Suprapubic skin (tissue), 4 donors: Measurements from ENCODE around the gene RGL2. TPM values are rescaled to one million over a fixed set of nuclear protein-coding genes. Genes with fewer than 3 reads are reported as not detected.

ENCODE experiments used
- DNase-seq, 2 donors: peaks; one replicate each; pipeline ENCODE4 v3.0.0-alpha.2; 2019; ENCODE audit warnings: low spot score in 2 of 2
- H3K27ac ChIP-seq: fragments of 200-600 bp; sonication (generic); one replicate; pipeline ENCODE4 v1.5.1; 2019
- H3K27me3 ChIP-seq: fragments of 200-600 bp; sonication (generic); one replicate; pipeline ENCODE4 v1.5.1; 2019
- H3K36me3 ChIP-seq: fragments of 200-600 bp; sonication (generic); one replicate; pipeline ENCODE4 v1.5.1; 2019
- H3K4me1 ChIP-seq: fragments of 200-600 bp; sonication (generic); one replicate; pipeline ENCODE4 v1.5.1; 2019
- H3K4me3 ChIP-seq: fragments of 200-600 bp; sonication (generic); one replicate; pipeline ENCODE4 v1.5.1; 2019; ENCODE audit warnings: mild to moderate bottlenecking
- H3K9me3 ChIP-seq: fragments of 200-600 bp; sonication (generic); one replicate; pipeline ENCODE4 v1.5.1; 2019
- EP300 ChIP-seq: sonication (generic); formaldehyde crosslinking; IDR thresholded peaks from one replicate; pipeline ENCODE4 v1.6.1; 2017; ENCODE audit warnings: antibody characterized with exemption
- POLR2A ChIP-seq, 2 donors: fragments of 450-650 bp; IDR thresholded peaks; one replicate each; pipeline ENCODE4 v1.6.1; 2017; ENCODE audit warnings: antibody characterized with exemption in 2 of 2, mild to moderate bottlenecking in 2 of 2, moderate library complexity in 2 of 2
- POLR2AphosphoS5 ChIP-seq, 3 donors: sonication (generic); formaldehyde crosslinking; IDR thresholded peaks; one replicate each; pipeline ENCODE4 v1.6.1; 2017; ENCODE audit warnings: antibody characterized with exemption in 3 of 3
- WGBS: methylation state at CpG from one replicate; pipeline ENCODE4 v1.1.5; 2018; 5-methylcytosine and 5-hydroxymethylcytosine counted together
- total RNA-seq, 4 donors: library from RNA; depleted of rRNA; stranded (reverse); fragments of >200 nt; gene quantifications; one replicate each; pipeline ENCODE4 v1.1.0, GENCODE V29; 2016
- TF ChIP-seq, protein P1 (sequence below), 2 donors: fragments of 200-600 bp in 1 of 2; fragments of 450-650 bp in 1 of 2; sonication (generic) in 1 of 2; IDR thresholded peaks; one replicate each; pipeline ENCODE4 v1.5.1; 2016 to 2019; ENCODE audit warnings: antibody characterized with exemption in 2 of 2, mild to moderate bottlenecking in 1 of 2, moderate library complexity in 1 of 2

RGL2 gene
- total RNA-seq, 4 donors from 2014 or later = 80.8 to 118 (median 96.6) TPM

DNA sequence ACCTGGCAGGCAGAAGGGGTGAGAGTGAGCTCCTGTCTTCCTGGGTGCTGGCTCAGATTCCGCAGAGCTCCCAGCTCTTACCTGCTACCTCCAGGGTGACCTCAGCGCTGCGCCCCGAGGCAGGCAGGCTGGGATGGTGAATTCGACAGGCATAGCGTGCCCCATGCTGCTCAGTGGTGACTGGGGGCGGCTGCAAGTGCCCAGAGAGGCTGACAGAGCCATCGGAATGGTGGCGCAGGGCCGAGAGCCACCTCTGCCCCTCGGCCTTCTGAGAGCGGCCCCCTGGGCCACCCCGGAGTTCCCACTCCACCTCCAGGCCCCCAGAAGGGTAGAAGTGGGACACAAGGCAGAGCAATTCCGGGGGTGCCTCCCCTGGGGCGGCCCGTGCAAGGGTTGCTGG, 5.5 kb upstream of the RGL2 start:
- no peak for DNase-seq
- no peaks in the 10 kb centered on the region for H3K9me3 ChIP-seq
- no peak overlapping the region for H3K4me3 ChIP-seq
- H3K36me3 ChIP-seq = peaks cover 48% of the 10 kb centered on the region
- H3K4me1 ChIP-seq = peaks cover 25% of the 10 kb centered on the region
- WGBS = 80% methylated on average over 2 of the region's 16 CpGs
- no peak for TF ChIP-seq EP300
- TF ChIP-seq POLR2A (IDR thresholded peaks at IDR 0.05) = no peak
- no peak for TF ChIP-seq POLR2AphosphoS5 (IDR thresholded peaks at IDR 0.05)
- TF ChIP-seq, protein P1, sequence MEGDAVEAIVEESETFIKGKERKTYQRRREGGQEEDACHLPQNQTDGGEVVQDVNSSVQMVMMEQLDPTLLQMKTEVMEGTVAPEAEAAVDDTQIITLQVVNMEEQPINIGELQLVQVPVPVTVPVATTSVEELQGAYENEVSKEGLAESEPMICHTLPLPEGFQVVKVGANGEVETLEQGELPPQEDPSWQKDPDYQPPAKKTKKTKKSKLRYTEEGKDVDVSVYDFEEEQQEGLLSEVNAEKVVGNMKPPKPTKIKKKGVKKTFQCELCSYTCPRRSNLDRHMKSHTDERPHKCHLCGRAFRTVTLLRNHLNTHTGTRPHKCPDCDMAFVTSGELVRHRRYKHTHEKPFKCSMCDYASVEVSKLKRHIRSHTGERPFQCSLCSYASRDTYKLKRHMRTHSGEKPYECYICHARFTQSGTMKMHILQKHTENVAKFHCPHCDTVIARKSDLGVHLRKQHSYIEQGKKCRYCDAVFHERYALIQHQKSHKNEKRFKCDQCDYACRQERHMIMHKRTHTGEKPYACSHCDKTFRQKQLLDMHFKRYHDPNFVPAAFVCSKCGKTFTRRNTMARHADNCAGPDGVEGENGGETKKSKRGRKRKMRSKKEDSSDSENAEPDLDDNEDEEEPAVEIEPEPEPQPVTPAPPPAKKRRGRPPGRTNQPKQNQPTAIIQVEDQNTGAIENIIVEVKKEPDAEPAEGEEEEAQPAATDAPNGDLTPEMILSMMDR (IDR thresholded peaks at IDR 0.05) = no peak
- no peaks in the 10 kb centered on the region for H3K27me3 ChIP-seq
- H3K27ac ChIP-seq = no peak overlapping the region

GRCh38 chr6:33301877-33302276, 3.1 kb upstream of the RGL2 start:
- 87% methylated on average over 3 of the region's 3 CpGs for whole genome bisulfite sequencing
- Histone ChIP-seq H3K9me3 (no peaks in the 10 kb centered on the region), H3K4me3 (no peak overlapping the region), H3K4me1 (peaks cover 40% of the 10 kb centered on the region), H3K27me3 (no peaks in the 10 kb centered on the region), H3K27ac (no peak overlapping the region), H3K36me3 (peaks cover 43% of the 10 kb centered on the region)
- TF ChIP-seq EP300 = no peak
- TF ChIP-seq, protein P1 (IDR thresholded peaks at IDR 0.05) = no peak
- TF ChIP-seq POLR2A (IDR thresholded peaks at IDR 0.05) = no peak
- DNase-seq = no peak

DNA sequence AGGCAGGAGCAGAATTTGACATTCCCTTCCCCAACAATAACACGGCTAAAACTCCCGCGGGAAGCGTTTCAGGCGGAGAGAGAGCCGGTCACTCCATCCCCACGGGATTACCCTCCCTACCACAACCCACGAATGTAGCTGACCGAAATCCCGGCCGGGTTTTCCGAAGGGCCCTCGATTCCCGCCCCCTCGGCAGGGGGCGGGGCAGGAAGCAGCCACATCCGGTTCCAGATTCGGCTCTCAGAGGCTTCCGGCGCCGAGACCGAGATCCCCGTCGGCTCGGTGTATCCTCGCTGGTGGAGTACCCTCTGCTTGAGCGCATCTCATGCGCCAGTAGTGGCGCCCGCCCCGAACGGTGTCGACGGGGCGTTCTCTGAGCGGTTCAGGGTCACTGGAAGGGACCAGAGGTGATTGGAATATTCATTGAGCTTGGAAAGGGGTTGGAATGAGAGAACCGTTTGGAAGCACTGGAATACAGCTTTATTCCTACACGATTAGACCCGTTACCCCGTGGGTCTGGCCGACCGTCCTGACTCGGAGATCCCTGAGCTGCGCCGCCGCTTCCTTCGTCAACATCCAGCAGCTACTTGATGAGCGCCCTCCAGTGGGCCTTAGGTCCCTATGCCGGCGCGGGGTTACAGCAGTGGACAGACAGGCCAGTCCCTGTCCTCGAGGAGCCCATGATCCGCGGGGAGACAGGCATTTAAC, 649 bp upstream of the RGL2 start:
- H3K27ac ChIP-seq = peak overlapping the region; percentile 96
- H3K36me3 ChIP-seq = peaks cover 42% of the 10 kb centered on the region
- TF ChIP-seq POLR2A (IDR thresholded peaks at IDR 0.05) (peak in 1 of 2 donors; percentile 78), EP300 (no peak), POLR2AphosphoS5 (IDR thresholded peaks at IDR 0.05) (peak; percentile 55 to 80 (median 70))
- TF ChIP-seq, protein P1 (IDR thresholded peaks at IDR 0.05) = peak; percentile 64 to 80
- no peaks in the 10 kb centered on the region for H3K9me3 ChIP-seq
- H3K27me3 ChIP-seq = no peaks in the 10 kb centered on the region
- peaks cover 40% of the 10 kb centered on the region for H3K4me1 ChIP-seq
- H3K4me3 ChIP-seq = peak overlapping the region; percentile 86
- WGBS = 0% methylated on average over 10 of the region's 54 CpGs
- peak; percentile 95 to 96 for DNase-seq

- DNase-seq = peak; percentile 89 to 92
- under 1% methylated on average over 37 of the region's 42 CpGs for WGBS
- no peaks in the 10 kb centered on the region for H3K9me3 ChIP-seq
- H3K27me3 ChIP-seq = no peaks in the 10 kb centered on the region
- peaks cover 40% of the 10 kb centered on the region for H3K4me1 ChIP-seq
- H3K27ac ChIP-seq = peak overlapping the region; percentile 96
- peaks cover 42% of the 10 kb centered on the region for H3K36me3 ChIP-seq
- peak; percentile 16 to 63 for TF ChIP-seq POLR2A (IDR thresholded peaks at IDR 0.05)
- TF ChIP-seq, protein P1 (IDR thresholded peaks at IDR 0.05) = no peak
- peak in 2 of 3 donors; percentile 48 to 76 for TF ChIP-seq POLR2AphosphoS5 (IDR thresholded peaks at IDR 0.05)
- H3K4me3 ChIP-seq = peak overlapping the region; percentile 86
These were observed 578 bp downstream of the RGL2 start for GRCh38 chr6:33297956-33298772.

- peak overlapping the region; percentile 96 for H3K27ac ChIP-seq
- peaks cover 40% of the 10 kb centered on the region for H3K4me1 ChIP-seq
- DNase-seq = peak in 1 of 2 donors; percentile 83
- TF ChIP-seq POLR2AphosphoS5 (IDR thresholded peaks at IDR 0.05) (no peak), EP300 (no peak), POLR2A (IDR thresholded peaks at IDR 0.05) (no peak)
- TF ChIP-seq, protein P1 (IDR thresholded peaks at IDR 0.05) = no peak
- WGBS = 13% methylated on average over 15 of the region's 16 CpGs
- peak overlapping the region; percentile 86 for H3K4me3 ChIP-seq
- H3K27me3 ChIP-seq = no peaks in the 10 kb centered on the region
- no peaks in the 10 kb centered on the region for H3K9me3 ChIP-seq
- H3K36me3 ChIP-seq = peaks cover 42% of the 10 kb centered on the region
These were observed 1.3 kb downstream of the RGL2 start for GRCh38 chr6:33297406-33297955.
